BJ (cell line): ENCODE data around the gene MRPL38. TPM values are rescaled to one million over a fixed set of nuclear protein-coding genes. Genes with fewer than 3 reads are reported as not detected.

Experiments used
- CTCF ChIA-PET: fragments of 350-600 bp; formaldehyde crosslinking; extraction: SDS; loops from one replicate; lab custom pipeline; 2021; ENCODE audit warnings: antibody characterized with exemption, inconsistent platforms; lab: Yijun Ruan, JAX
- POLR2A ChIA-PET: fragments of 300-600 bp; sonication (Branson Sonifier 250); formaldehyde crosslinking; extraction: SDS; loops from one replicate; lab custom pipeline; 2021; ENCODE audit warnings: antibody characterized with exemption; lab: Charles Lee
- DNase-seq: peaks from one replicate; pipeline ENCODE4 v3.0.0-alpha.2; 2011; ENCODE audit warnings: low read depth
- H3K27me3 ChIP-seq: 2 replicates; pipeline ENCODE4 v1.6.0; 2011; ENCODE audit warnings: low read length; ENCODE audit not compliant: control insufficient read depth, insufficient read depth
- H3K36me3 ChIP-seq: 2 replicates; pipeline ENCODE4 v1.5.1; 2011; ENCODE audit warnings: low read length; ENCODE audit not compliant: control insufficient read depth, insufficient read depth
- H3K4me3 ChIP-seq: 2 replicates; pipeline ENCODE4 v1.5.1; 2011; ENCODE audit warnings: low read depth, mild to moderate bottlenecking, control low read depth, low read length
- CTCF ChIP-seq: IDR thresholded peaks from 2 replicates; pipeline ENCODE4 v1.5.1; 2011; ENCODE audit warnings: low read depth, mild to moderate bottlenecking, control low read depth, inconsistent platforms, low read length, moderate library complexity; ENCODE audit not compliant: insufficient read depth
- polyA plus RNA-seq: library from polyadenylated mRNA; depleted of rRNA; stranded (reverse); fragments of >200 nt; gene quantifications from 2 replicates; pipeline ENCODE4 v1.2.3, GENCODE V29; 2011

Gene MRPL38
- polyA plus RNA-seq, 1 experiment = 60.9 TPM

- ChIA-PET CTCF (interaction anchor here (0.7 to 6.6 kb wide), 8 partner anchors 12 to 189 kb away, joined by 3 to 58 read pairs (median 4); partner anchors contain the start of genes TRIM65 and WBP2), POLR2A (no interaction called here)
- peaks cover 1% of the 10 kb centered on the region; the same call in 1 of the 2 replicates for H3K27me3 ChIP-seq
- H3K36me3 ChIP-seq = no peaks in the 10 kb centered on the region
- no peak for TF ChIP-seq CTCF
- DNase-seq = no peak
- H3K4me3 ChIP-seq = peak overlapping the region; percentile 14; the same call in 1 of the 2 replicates
These were observed 28.3 kb downstream of the MRPL38 start for GRCh38 chr17:75876190-75876937.

- no peak overlapping the region for H3K4me3 ChIP-seq
- no peaks in the 10 kb centered on the region for H3K36me3 ChIP-seq
- ChIA-PET POLR2A (no interaction called here), CTCF (interaction anchor here (0.9 to 6.6 kb wide), 5 partner anchors 11 to 122 kb away, joined by 3 to 58 read pairs (median 8); partner anchors contain the start of genes TRIM65 and WBP2)
- DNase-seq = no peak
- TF ChIP-seq CTCF = no peak
- no peaks in the 10 kb centered on the region for H3K27me3 ChIP-seq
These were observed 28.8 kb downstream of the MRPL38 start for GRCh38 chr17:75875940-75876189.

- H3K4me3 ChIP-seq = no peak overlapping the region
- H3K36me3 ChIP-seq = no peaks in the 10 kb centered on the region
- no peak for DNase-seq
- no peaks in the 10 kb centered on the region for H3K27me3 ChIP-seq
- CTCF ChIA-PET = interaction anchor here (0.9 to 6.6 kb wide), 5 partner anchors 11 to 122 kb away, joined by 3 to 58 read pairs (median 8); partner anchors contain the start of genes TRIM65 and WBP2
- no peak for TF ChIP-seq CTCF
- POLR2A ChIA-PET = no interaction called here
These were observed 29.3 kb downstream of the MRPL38 start for GRCh38 chr17:75875182-75875939.

- POLR2A ChIA-PET = no interaction called here
- Histone ChIP-seq H3K4me3 (no peak overlapping the region), H3K36me3 (no peaks in the 10 kb centered on the region), H3K27me3 (no peaks in the 10 kb centered on the region)
- DNase-seq = no peak
- CTCF ChIA-PET = interaction anchor here (1.0 to 6.6 kb wide), 4 partner anchors 13 to 25 kb away, joined by 4 to 58 read pairs (median 20); partner anchors contain the start of genes TRIM65 and WBP2
- TF ChIP-seq CTCF = no peak
These were observed 30.1 kb downstream of the MRPL38 start for GRCh38 chr17:75874323-75875181.
